ENCODE results near the gene TJP2. TPM values are rescaled to one million over a fixed set of nuclear protein-coding genes. Genes with fewer than 3 reads are reported as not detected.
A peak's percentile ranks its signal among the peaks of the same experiment; 100 is the strongest.

TJP2 gene
- total RNA-seq: 100 to 1,000 TPM; 137 to 191 (median 167) TPM

GRCh38 chr9:69173891-69174615 is at the start of gene TJP2:
Gene TJP2 (plus strand): TSS chr9:69174277. CDS start chr9:69174373, 96 bp downstream.
- DNase-seq (ENCODE audit: low spot score in 2 of 2): peak; percentile 38 to 92
- intact Hi-C loops (cut with DNase I; ENCODE audit: low total_unique reads): loop anchor here (10.0 kb wide), 1 partner anchor 49 kb away; no protein-coding TSS in a partner anchor
- TF ChIP-seq, protein P1, sequence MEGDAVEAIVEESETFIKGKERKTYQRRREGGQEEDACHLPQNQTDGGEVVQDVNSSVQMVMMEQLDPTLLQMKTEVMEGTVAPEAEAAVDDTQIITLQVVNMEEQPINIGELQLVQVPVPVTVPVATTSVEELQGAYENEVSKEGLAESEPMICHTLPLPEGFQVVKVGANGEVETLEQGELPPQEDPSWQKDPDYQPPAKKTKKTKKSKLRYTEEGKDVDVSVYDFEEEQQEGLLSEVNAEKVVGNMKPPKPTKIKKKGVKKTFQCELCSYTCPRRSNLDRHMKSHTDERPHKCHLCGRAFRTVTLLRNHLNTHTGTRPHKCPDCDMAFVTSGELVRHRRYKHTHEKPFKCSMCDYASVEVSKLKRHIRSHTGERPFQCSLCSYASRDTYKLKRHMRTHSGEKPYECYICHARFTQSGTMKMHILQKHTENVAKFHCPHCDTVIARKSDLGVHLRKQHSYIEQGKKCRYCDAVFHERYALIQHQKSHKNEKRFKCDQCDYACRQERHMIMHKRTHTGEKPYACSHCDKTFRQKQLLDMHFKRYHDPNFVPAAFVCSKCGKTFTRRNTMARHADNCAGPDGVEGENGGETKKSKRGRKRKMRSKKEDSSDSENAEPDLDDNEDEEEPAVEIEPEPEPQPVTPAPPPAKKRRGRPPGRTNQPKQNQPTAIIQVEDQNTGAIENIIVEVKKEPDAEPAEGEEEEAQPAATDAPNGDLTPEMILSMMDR (IDR thresholded peaks at IDR 0.05): no peak
- no peak for TF ChIP-seq POLR2A (IDR thresholded peaks at IDR 0.05)
- peak within 1 kb of the TSS; percentile 50 for H3K4me3 ChIP-seq (ENCODE audit: low read depth, poor library complexity, severe bottlenecking)
- WGBS, 2 donors: 1% methylated on average over 52 to 84 of the region's 93 CpGs

DNA sequence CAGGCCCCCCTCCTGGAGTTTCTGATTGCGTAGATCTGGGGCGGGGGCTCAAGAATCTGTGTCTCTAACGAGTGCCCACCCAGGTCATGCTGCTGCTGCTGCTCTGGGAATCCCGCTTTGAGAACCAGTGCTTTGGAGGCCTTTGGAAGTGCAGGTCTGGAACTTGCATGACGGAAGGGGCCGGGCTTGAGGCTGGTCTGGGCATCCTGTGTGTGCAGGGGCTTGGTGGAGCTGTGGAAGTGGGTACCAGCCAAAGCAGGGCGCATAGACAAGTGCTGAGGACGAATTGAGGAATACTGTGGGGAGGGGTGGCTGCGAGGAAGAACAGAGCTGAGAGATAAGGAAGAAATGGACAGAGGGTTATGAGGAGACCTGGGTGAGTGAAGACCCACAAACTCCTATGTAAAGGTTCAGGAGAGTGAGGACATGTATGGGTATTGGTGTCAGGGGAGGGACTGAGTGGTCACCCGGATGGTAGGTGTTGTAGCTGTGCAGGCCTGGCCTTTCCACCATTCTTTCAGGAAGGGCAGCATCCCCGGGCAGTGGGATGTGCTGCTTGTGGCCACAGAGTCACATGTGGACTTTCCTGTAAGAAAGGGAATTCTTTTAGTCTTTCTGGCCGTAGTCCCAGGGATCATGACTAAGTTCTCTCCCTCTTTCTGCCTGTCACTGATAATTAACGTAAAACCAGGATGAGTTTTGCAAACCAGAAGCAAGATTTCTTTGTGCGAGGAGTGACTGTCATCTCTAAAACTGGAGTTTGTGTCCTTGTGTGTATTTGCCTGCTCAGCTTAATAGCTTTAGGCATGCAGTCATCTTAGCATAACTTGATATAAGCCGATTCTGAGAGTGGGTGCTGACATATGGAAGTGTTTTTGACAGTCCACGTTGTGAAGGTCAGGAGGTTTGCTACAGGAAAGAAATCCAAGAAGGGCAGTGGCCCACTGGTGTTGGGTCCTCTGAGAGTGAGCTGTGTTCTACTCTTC is 43.3 kb upstream of the TJP2 start:
- TF ChIP-seq, protein P1 (IDR thresholded peaks at IDR 0.05): no peak
- no peak for TF ChIP-seq POLR2A (IDR thresholded peaks at IDR 0.05)

DNA sequence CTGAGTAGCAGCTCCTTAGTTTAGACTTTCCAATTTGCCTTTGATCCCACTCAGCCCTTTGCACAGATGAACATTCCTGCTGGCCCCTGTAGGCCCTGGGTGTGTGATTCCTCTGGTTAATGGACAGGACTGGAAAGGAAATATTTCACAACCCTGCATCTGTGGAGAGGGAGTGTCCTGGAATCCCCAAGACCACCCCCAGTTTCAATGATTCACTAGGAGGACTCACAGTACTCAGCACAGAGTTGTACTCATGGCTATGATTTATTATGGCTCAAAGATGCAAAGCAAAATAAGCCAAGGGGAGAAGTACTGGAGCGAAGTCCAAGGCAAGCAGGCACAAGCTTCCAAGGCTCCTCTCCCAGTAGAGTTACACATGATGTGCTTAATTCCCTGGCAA is 42.4 kb upstream of the TJP2 start:
- DNase-seq (ENCODE audit: low spot score in 2 of 2): peak in 1 of 2 donors; percentile 69
- intact Hi-C loops (cut with DNase I; ENCODE audit: low total_unique reads): no loop called here

More for the DNA sequence above, 43.3 kb upstream of the TJP2 start:
- intact Hi-C loops (cut with DNase I; ENCODE audit: low total_unique reads): no loop called here
- 70 to 71% methylated on average over 16 of the region's 16 CpGs for WGBS, 2 donors
- DNase-seq (ENCODE audit: low spot score in 2 of 2): peak in 1 of 2 donors; percentile 40
- no peak overlapping the region for H3K4me3 ChIP-seq (ENCODE audit: low read depth, poor library complexity, severe bottlenecking)

DNA sequence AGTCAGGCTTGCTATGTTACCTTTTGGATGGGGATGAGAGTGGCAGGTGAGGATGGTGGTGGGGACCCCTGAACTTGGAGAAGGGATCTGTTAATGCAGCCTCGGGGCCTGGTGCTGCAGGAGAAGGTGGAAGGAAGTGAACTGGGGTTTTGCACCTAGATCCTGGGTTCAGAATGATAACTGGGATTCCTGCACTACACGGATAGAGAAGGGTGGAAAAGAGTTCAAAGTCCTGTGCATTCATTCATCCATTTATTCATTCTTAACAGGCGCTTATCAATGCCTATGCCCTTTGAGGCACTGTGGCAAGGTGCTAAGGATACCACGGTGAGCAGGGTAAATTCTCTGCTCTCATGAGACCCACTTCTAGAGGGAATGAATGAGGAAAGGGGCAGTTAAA is 41.7 kb upstream of the TJP2 start:
- DNase-seq (ENCODE audit: low spot score in 2 of 2): peak in 1 of 2 donors; percentile 13
- intact Hi-C loops (cut with DNase I; ENCODE audit: low total_unique reads): no loop called here
- no peak overlapping the region for H3K4me3 ChIP-seq (ENCODE audit: low read depth, poor library complexity, severe bottlenecking)
- TF ChIP-seq, protein P1 (IDR thresholded peaks at IDR 0.05): no peak
- TF ChIP-seq POLR2A (IDR thresholded peaks at IDR 0.05): no peak
- 90 to 92% methylated on average over 4 of the region's 4 CpGs for WGBS, 2 donors

More for the DNA sequence above, 42.4 kb upstream of the TJP2 start:
- TF ChIP-seq, protein P1 (IDR thresholded peaks at IDR 0.05): no peak
- TF ChIP-seq POLR2A (IDR thresholded peaks at IDR 0.05): no peak
- no peak overlapping the region for H3K4me3 ChIP-seq (ENCODE audit: low read depth, poor library complexity, severe bottlenecking)
- 30 to 33% methylated on average over 1 of the region's 1 CpG for WGBS, 2 donors

- intact Hi-C loops (cut with DNase I; ENCODE audit: low total_unique reads): no loop called here
- WGBS, 2 donors: 91 to 92% methylated on average over 6 of the region's 6 CpGs
- no peak for TF ChIP-seq POLR2A (IDR thresholded peaks at IDR 0.05)
- TF ChIP-seq, protein P1 (IDR thresholded peaks at IDR 0.05): no peak
- peak in 1 of 2 donors; percentile 5 for DNase-seq (ENCODE audit: low spot score in 2 of 2)
- H3K4me3 ChIP-seq (ENCODE audit: low read depth, poor library complexity, severe bottlenecking): no peak overlapping the region
Observed at GRCh38 chr9:69134412-69134811, 39.7 kb upstream of the TJP2 start.

All from lower leg skin (tissue), 4 donors.